ENCODE data around the gene TBCD. TPM values are rescaled to one million over a fixed set of nuclear protein-coding genes. Genes with fewer than 3 reads are reported as not detected.

Gene TBCD
- 49.3 TPM for total RNA-seq

GRCh38 chr17:82751571-82752370, at the start of gene TBCD:
Gene TBCD (plus strand): TSS chr17:82752065. CDS start chr17:82752194, 129 bp downstream.
- DNase-seq (ENCODE audit: low read depth in 2 of 3, low spot score in 2 of 3) = peak; percentile 85 to 89 (median 88)

GRCh38 chr17:82702231-82702927, 49.5 kb upstream of the TBCD start:
- no peak for DNase-seq (ENCODE audit: low read depth in 2 of 3, low spot score in 2 of 3)

DNA sequence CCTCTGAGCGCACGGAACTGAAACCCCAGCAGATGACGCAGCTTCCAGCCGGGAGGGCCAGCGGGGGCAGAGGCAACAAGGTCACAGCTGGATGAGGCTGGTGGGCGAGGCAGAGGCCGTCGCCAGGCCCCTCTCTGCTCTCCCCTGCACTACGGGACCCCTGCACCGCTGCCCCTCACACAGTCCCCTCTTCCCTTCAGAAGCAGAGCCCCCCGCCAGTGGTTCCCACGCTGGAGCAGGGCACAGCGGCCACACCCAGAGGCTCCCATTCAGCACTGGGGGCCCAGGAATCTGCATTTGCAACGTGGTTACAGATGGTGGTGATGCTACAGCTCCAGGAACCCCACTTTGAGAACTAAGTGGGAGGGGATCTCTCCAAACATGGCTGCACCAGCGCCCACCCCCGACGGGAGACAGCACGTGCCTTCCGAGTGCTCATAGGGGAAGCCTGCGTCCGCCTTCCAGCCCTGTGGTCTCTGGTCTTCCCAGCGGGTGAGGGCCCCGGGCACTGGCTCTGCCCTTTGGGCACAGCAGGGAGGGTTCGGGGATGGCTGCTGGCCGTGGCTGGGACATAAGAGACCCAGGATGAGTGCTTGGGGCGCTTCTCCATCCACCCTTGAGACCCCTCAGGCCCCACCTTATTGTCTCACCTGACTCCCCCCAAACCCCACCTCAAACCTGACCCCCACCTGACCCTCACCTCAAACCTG, 48.7 kb upstream of the TBCD start:
- no peak for DNase-seq (ENCODE audit: low read depth in 2 of 3, low spot score in 2 of 3)

- no peak for DNase-seq (ENCODE audit: low read depth in 2 of 3, low spot score in 2 of 3)
Observed at GRCh38 chr17:82703935-82704865, 47.7 kb upstream of the TBCD start.

DNA sequence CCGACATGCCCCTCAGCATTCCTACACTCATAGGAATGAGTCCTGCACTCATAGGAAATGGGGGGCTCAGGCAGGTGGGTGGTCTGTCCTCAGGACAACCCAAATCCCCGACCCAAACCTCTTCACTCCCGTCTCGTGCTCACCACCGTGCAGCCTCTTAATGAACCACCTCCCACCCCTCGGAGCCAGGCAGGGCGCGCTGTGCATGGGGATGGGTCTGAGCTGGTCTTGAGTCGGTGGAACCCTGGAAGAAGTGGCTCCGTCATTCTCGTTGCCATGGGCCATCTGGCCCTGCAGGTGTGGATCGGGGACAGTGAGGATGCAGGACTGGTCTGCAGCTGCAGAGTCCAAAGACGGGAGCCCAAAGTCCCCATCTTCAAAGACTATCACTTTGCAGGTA, 47.0 kb upstream of the TBCD start:
- DNase-seq (ENCODE audit: low read depth in 2 of 3, low spot score in 2 of 3) = no peak

- DNase-seq (ENCODE audit: low read depth in 2 of 3, low spot score in 2 of 3) = no peak
Observed at GRCh38 chr17:82705756-82706155, 46.1 kb upstream of the TBCD start.

- DNase-seq (ENCODE audit: low read depth in 2 of 3, low spot score in 2 of 3) = no peak
Observed at GRCh38 chr17:82709024-82709675, 42.7 kb upstream of the TBCD start.

DNA sequence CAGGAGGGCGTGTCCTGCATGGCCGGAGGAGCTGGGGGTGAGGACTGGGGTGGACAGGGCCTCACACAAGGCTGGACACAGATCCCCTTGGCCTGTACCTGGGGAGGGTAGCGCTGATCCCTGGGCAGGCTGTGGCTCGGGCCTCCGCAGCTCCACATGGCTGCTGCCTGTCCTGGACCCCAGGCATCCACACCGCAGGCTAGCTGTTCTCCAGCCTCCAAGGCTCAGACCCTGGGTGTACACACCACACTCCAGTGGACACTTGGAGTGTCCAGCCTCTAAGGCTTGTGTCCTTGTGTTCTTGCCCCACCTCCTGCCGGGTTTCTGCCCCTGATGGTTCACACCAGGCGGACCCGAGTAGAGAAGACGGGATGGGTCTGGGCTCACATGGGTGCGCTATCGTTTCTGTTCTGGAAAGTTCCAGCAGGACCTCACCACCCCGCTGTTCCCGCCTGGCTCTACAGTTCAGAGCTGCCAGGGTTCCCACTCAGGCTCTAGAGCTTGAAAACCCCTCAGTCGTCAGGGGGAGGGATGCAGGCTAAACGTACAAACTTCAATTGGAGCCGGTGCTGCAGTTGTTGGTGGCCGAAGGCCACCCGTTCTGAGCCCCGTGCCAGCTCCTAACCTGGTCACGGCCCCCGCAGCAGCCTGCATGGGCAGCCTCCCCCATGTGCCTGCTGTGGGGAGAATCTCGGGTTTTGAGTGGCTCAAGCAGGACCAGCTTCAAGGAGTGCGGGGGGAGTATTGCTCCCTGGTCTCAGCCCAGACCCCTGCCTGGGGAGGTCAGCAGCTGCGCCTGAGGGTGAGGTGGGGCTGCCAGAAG, 42.0 kb upstream of the TBCD start:
- no peak for DNase-seq (ENCODE audit: low read depth in 2 of 3, low spot score in 2 of 3)

DNA sequence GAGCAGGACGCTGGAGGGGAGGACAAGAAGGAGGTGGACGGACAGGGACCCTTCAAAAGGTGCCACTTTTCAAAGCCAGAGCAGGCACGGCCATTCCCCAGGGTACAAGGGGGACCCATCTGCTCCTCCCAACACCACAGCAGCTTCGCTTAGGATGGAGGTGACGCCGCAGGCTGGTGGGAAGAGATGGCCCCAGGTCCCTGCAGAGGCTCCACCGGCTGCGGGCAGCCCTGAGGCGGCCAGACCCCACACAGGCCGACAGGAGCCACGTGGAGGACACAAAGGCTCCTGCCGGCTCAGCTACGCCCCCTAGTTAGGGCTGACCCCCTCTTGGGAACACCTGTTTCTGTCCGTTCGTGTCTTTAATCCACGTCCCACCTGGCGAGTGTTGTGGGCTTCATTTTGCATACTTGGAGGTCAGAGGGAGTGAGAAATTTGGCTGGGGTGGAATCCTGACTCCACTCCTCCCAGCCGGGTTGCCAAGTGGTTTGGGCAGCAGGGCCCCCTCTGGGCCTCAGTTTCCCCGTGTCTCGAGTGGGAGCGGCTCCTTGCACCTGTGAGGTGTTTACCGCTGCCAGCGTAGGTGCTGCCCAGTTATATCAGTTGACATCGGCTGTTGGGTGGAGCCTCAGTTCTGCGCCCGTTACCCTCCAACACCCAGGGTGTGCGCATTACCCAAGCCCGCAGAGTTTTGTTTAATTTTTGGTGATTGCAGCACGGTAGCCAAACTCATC, 41.2 kb upstream of the TBCD start:
- DNase-seq (ENCODE audit: low read depth in 2 of 3, low spot score in 2 of 3) = no peak

- DNase-seq (ENCODE audit: low read depth in 2 of 3, low spot score in 2 of 3) = no peak
Observed at GRCh38 chr17:82713071-82713723, 38.7 kb upstream of the TBCD start.

DNA sequence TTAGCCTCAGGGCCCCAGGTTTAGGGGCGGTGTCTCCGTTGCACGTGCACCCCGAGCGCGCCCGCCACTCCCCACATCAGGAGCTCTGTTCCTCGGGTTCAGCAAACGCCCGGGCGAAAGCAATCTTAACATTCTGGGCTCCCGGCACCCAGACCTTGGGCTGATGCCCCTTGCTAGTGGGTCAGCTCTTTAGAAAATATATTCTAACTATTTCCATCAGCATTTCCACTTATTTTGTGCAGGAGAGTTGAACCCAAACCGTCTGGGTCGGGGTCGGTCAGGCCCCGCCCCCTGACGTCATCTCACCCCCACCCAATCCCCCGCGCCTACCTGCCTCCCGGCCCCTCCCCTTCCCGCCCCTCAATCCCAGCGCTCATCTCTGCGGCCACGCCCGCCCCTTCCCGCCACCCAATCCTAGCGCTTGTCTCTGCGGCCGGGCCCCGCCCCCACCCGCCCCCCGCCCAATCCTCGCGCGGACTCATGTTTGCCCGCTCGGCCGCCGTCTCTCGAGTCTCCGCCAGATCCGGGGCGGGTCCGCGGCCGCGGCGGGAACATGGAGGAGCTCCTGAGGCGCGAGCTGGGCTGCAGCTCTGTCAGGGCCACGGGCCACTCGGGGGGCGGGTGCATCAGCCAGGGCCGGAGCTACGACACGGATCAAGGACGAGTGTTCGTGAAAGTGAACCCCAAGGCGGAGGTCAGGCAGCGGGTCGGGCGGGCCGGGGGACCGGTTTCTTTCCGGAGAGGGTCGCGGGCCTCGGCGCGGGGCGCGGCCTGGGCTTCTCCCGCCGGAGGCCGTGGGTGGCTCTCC, 35.5 kb upstream of the TBCD start, which contains the start of gene FN3KRP:
Gene FN3KRP, plus strand, starts transcription at position 504 of the 808 bp plus-strand sequence. Its CDS starts 50 bp downstream, at position 554.
- DNase-seq (ENCODE audit: low read depth in 2 of 3, low spot score in 2 of 3) = peak; percentile 88 to 98 (median 95)

DNA sequence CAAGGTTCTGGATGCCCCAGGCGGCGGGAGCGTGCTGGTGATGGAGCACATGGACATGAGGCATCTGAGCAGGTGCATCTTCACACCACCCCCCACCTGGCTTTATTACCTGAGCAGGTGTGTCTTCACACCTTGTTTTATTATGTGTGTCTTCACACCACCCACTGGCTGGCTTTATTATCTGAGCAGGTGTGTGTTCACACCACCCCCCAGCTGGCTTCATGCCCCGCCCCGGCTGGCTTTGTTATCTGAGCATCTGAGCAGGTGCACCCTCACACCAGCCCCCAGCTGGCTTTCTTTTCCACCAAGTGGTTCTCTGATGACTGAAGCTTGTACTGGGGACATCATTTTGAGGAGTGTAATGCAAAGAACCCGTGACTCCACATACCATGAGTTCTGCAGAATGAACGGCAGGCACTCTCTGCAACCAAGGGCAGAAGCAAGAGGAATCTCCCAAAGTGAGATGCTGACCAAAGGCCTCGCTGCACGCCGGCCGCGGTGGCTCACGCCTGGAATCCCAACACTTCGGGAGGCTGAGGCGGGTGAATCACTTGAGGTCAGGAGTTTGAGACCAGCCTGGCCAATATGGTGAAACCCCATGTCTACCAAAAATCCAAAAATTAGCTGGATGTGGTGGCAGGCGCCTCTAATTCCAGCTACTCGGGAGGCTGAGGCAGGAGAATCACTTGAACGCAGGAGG, 32.7 kb upstream of the TBCD start:
- DNase-seq (ENCODE audit: low read depth in 2 of 3, low spot score in 2 of 3) = no peak

DNA sequence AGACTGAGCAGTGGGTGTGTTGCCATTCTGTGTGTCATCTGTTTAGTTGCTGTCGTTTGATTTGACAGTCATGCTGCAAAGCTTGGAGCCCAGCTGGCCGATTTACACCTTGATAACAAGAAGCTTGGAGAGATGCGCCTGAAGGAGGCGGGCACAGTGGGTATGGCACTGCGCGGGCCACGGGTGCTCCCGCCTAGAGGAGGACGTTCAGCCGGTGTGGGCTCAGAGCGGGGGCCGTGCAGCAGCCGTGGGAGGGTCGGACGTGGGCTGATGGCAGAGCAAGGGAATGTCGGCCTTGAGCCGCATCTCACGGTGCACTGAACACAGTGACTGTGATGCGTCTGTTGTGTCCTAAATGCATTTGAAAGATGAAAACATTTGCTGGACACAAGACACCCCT, 31.7 kb upstream of the TBCD start:
- no peak for DNase-seq (ENCODE audit: low read depth in 2 of 3, low spot score in 2 of 3)

DNA sequence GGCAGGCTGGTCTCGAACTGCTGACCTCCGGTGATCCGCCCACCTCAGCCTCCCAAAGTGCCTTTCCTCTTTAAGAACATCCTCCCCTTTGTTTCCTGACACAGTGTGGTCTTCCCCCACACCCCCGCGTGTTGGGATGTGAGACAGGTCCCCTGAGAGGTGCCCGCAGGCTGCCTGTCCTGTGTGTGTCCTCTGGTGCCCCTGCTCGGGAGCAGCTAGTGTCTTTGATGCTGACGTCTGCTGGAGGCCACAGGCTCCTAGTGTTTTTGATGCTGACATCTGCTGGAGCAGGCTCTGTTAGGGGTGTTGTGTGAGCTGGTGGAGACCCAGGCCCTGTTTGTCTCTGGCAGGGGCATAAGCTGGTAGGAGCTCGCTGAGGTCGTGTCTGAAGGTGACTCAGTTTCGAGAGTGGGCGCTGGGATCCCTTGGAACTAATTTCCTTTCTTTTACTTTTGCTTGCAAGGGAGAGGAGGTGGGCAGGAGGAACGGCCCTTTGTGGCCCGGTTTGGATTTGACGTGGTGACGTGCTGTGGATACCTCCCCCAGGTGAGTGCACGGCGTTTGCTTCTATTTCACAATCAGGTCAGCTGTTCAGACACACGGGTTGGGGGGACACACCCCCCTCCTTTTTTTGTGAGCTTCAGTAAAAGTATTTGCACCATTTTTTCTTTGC, 29.4 kb upstream of the TBCD start:
- no peak for DNase-seq (ENCODE audit: low read depth in 2 of 3, low spot score in 2 of 3)

DNA sequence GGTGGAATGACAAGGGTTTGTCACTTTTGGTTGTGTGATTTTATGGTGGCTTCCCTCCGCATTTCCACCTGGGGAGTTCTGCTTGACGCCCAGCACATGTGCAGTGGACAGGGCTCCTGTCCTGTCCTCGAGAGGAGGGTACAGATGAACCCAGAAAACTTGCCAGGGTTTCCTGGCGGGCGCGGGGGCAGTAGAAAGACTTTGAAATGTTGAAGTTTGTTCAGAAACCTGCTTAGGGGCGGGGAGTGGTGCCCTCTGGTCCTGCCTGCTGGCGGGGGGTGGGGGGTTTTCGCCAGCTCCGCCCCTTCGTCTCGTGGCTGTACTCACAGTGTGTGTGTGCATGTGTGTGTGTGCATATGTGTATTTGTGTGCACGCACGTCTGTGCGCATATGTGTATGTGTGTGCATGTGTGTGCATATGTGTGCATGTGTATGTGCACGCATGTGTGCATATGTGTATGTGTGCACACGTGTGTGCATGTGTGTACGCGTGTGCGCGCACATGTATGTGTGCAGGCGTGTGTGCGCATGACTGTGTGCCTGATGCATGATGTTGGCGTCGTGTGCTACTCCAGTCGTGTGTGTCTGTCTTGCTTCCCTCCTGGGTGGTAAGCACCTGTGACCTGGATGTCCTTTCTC, 28.6 kb upstream of the TBCD start:
- no peak for DNase-seq (ENCODE audit: low read depth in 2 of 3, low spot score in 2 of 3)
